Keratinocyte (primary cell): Measurements from ENCODE around the gene SCN2B. TPM values are rescaled to one million over a fixed set of nuclear protein-coding genes. Genes with fewer than 3 reads are reported as not detected.

ENCODE experiments used
- DNase-seq: peaks from one replicate; pipeline ENCODE4 v3.0.0-alpha.2; 2011; ENCODE audit warnings: low read depth, missing footprints, low spot score
- FAIRE-seq: peaks from 2 replicates; lab custom pipeline; 2011; peaks lifted over from hg19 to GRCh38; lab: Jason Lieb, UNC
- H2AFZ ChIP-seq: 2 replicates; pipeline ENCODE4 v1.6.0; 2012; ENCODE audit warnings: low read length, control low read depth, inconsistent platforms; ENCODE audit not compliant: control insufficient read depth
- H3K27ac ChIP-seq: 2 replicates; pipeline ENCODE4 v1.5.1; 2011; ENCODE audit warnings: low read length; ENCODE audit not compliant: control insufficient read depth, insufficient read depth
- H3K27me3 ChIP-seq: 3 replicates; pipeline ENCODE4 v1.6.0; 2011; ENCODE audit warnings: low read length; ENCODE audit not compliant: control insufficient read depth, insufficient read depth; ENCODE audit errors: extremely low read depth
- H3K36me3 ChIP-seq, 2 experiments: 2 replicates in 1 of 2; 3 replicates in 1 of 2; pipeline ENCODE4 v1.5.1; 2011; ENCODE audit warnings: low read length in 2 of 2, mild to moderate bottlenecking in 1 of 2; ENCODE audit not compliant: control insufficient read depth in 2 of 2, insufficient read depth in 2 of 2; ENCODE audit errors: extremely low read depth in 1 of 2
- H3K4me1 ChIP-seq: 3 replicates; pipeline ENCODE4 v1.5.1; 2011; ENCODE audit warnings: low read length; ENCODE audit not compliant: control insufficient read depth, insufficient read depth; ENCODE audit errors: extremely low read depth
- H3K4me2 ChIP-seq: 3 replicates; pipeline ENCODE4 v1.6.0; 2011; ENCODE audit warnings: low read depth, low read length; ENCODE audit not compliant: control insufficient read depth, insufficient read depth; ENCODE audit errors: extremely low read depth
- H3K4me3 ChIP-seq, 3 experiments: fragments of 200-600 bp in 1 of 3; sonication (generic) in 1 of 3; 2 replicates in 2 of 3; 3 replicates in 1 of 3; pipeline ENCODE4 v1.5.1; 2011 to 2016; ENCODE audit warnings: low read length in 3 of 3, mild to moderate bottlenecking in 3 of 3, control low read depth in 2 of 3, inconsistent platforms in 1 of 3, low read depth in 1 of 3, mixed read lengths in 1 of 3, mixed run types in 1 of 3, moderate library complexity in 1 of 3; ENCODE audit not compliant: control insufficient read depth in 2 of 3, insufficient read depth in 2 of 3; ENCODE audit errors: extremely low read depth in 1 of 3
- H3K79me2 ChIP-seq: 2 replicates; pipeline ENCODE4 v1.6.0; 2012; ENCODE audit warnings: low read length; ENCODE audit not compliant: control insufficient read depth, insufficient read depth
- H3K9ac ChIP-seq: 3 replicates; pipeline ENCODE4 v1.6.0; 2011; ENCODE audit warnings: low read length; ENCODE audit not compliant: control insufficient read depth, insufficient read depth; ENCODE audit errors: extremely low read depth
- H3K9me1 ChIP-seq: 3 replicates; pipeline ENCODE4 v1.6.0; 2011; ENCODE audit warnings: low read length; ENCODE audit not compliant: control insufficient read depth, insufficient read depth; ENCODE audit errors: extremely low read depth
- H3K9me3 ChIP-seq: 2 replicates; pipeline ENCODE4 v1.5.1; 2012; ENCODE audit warnings: low read depth, low read length; ENCODE audit not compliant: control insufficient read depth
- H4K20me1 ChIP-seq: 3 replicates; pipeline ENCODE4 v1.6.0; 2011; ENCODE audit warnings: low read length; ENCODE audit not compliant: control insufficient read depth, insufficient read depth; ENCODE audit errors: extremely low read depth
- CTCF ChIP-seq, 3 experiments: IDR thresholded peaks in 1 of 3; conservative IDR thresholded peaks in 1 of 3; optimal IDR thresholded peaks in 1 of 3; 2 replicates in 2 of 3; 3 replicates in 1 of 3; pipeline versions ENCODE3 to v1.5.1; 2011; ENCODE audit warnings: low read length in 3 of 3, mild to moderate bottlenecking in 3 of 3, moderate library complexity in 2 of 3, control low read depth in 1 of 3, inconsistent platforms in 1 of 3; ENCODE audit not compliant: insufficient read depth in 2 of 3; ENCODE audit errors: extremely low read depth in 1 of 3
- EZH2 ChIP-seq: IDR thresholded peaks from one replicate; pipeline ENCODE4 v1.6.1; 2012; ENCODE audit warnings: inconsistent platforms, mild to moderate bottlenecking, low read length, moderate library complexity
- dilution Hi-C: fragments of 300-500 bp; cut with MboI; formaldehyde crosslinking; loops from one replicate; pipeline ENCODE4 v1.7.0; 2020; ENCODE audit warnings: low sequenced_read_pairs; ENCODE audit not compliant: extremely low pct_ligation_motif_present
- polyA plus RNA-seq, 5 experiments: library from polyadenylated mRNA; depleted of rRNA in 3 of 5; stranded (reverse) in 3 of 5; stranded (forward) in 1 of 5; unstranded in 1 of 5; fragments of >200 nt; gene quantifications; 1 replicate in 1 of 5; 2 replicates in 3 of 5; 3 replicates in 1 of 5; pipeline versions ENCODE4 v1.2.1 to v1.2.3, GENCODE V29; 2011 to 2012; ENCODE audit warnings: missing spikeins in 2 of 5, low read depth in 1 of 5, low replicate concordance in 1 of 5

Gene SCN2B
- polyA plus RNA-seq, 1 donor (not counting 4 experiments of a cell fraction or from before 2014, with no cell fraction given) = 0.56 TPM

- Histone ChIP-seq H3K4me1 (peaks cover 33% of the 10 kb centered on the region), H4K20me1 (no peaks in the 10 kb centered on the region), H3K36me3 (no peaks in the 10 kb centered on the region), H2AFZ (peak overlapping the region; percentile 80), H3K27ac (peak overlapping the region; percentile 45), H3K4me2 (peak overlapping the region; percentile 67), H3K9me3 (no peaks in the 10 kb centered on the region), H3K4me3 (peak overlapping the region; percentile 52 to 69 (median 56)), H3K9me1 (no peaks in the 10 kb centered on the region), H3K79me2 (no peaks in the 10 kb centered on the region), H3K27me3 (no peaks in the 10 kb centered on the region), H3K9ac (peak overlapping the region; percentile 76)
- TF ChIP-seq EZH2 = no peak
- TF ChIP-seq CTCF (optimal IDR thresholded peaks at IDR 0.05 in 1 of 3, IDR thresholded peaks at IDR 0.05 in 1 of 3, conservative IDR thresholded peaks at IDR 0.05 in 1 of 3; ENCODE audit: extremely low read depth in 1 of 3, insufficient read depth in 2 of 3, low read length in 3 of 3) = peak; percentile 78 to 90 (median 88)
- FAIRE-seq (peak; percentile 87), DNase-seq (peak; percentile 68)
- dilution Hi-C loops = no loop called here
Observed at GRCh38 chr11:118145285-118146227, 30.9 kb downstream of the SCN2B start.

GRCh38 chr11:118144301-118145268 lies 31.9 kb downstream of the SCN2B start:
- Histone ChIP-seq H3K27me3 (no peaks in the 10 kb centered on the region), H3K9me1 (no peaks in the 10 kb centered on the region), H4K20me1 (no peaks in the 10 kb centered on the region), H3K36me3 (no peaks in the 10 kb centered on the region), H3K4me1 (peaks cover 37% of the 10 kb centered on the region), H3K79me2 (no peaks in the 10 kb centered on the region), H2AFZ (no peak overlapping the region), H3K9ac (no peak overlapping the region), H3K9me3 (no peaks in the 10 kb centered on the region), H3K4me2 (no peak overlapping the region), H3K27ac (no peak overlapping the region), H3K4me3 (no peak overlapping the region)
- no peak for DNase-seq
- FAIRE-seq = no peak
- dilution Hi-C loops = no loop called here
- TF ChIP-seq EZH2 (no peak), CTCF (optimal IDR thresholded peaks at IDR 0.05 in 1 of 3, IDR thresholded peaks at IDR 0.05 in 1 of 3, conservative IDR thresholded peaks at IDR 0.05 in 1 of 3; ENCODE audit: extremely low read depth in 1 of 3, insufficient read depth in 2 of 3, low read length in 3 of 3) (no peak)
